DMS 273 (cell line): ENCODE results near the gene ELP4.

Experiments
- DNase-seq: peaks from one replicate; lab custom pipeline; 2025; ENCODE audit not compliant: unreplicated experiment; lab: John Stamatoyannopoulos, UW

Gene ELP4

DNA sequence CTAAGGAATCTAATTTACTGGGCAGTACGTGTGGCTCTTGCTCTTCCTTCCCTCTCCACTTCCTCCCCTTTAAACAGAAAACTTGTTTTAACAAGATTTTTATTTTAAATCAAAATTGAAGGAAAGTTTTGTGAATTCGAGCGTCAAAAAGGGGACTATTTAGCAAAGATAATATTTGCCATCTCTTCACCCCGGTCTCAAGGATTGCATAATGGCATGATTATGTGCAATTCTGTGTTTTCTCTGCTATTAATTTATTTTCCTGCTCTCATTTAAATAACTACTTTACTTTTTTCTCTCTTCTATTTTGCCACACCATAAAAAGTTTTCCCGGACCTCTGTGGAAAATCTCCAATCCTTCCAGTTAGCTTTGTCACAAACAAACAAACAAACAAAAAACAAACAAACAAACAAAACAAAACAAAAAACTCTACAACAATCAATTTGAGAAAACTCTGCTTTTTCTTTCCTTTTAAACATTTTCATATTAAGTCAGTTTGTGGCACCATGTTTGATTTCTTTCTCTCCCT, 311.7 kb downstream of the ELP4 start:
- DNase-seq, result no peak

DNA sequence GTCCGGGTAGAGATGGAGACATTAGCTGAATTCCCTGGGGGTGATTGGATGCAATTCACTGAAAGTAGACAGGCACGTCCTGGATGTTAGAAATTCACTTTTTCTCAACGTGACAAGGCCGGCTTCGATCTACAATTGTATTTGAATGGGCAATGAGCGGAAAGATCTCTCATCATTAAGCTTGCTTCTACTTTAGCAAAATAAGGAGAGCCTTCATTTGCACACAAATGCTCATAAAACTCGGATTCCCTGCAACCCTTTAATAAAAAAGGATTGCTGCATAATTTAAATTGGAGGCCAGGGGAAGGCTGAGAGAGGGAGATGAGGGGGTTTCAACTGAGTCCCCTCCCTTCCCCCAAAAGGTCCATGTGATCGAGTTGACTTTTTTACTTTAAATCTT, 312.2 kb downstream of the ELP4 start:
- DNase-seq, result no peak

DNA sequence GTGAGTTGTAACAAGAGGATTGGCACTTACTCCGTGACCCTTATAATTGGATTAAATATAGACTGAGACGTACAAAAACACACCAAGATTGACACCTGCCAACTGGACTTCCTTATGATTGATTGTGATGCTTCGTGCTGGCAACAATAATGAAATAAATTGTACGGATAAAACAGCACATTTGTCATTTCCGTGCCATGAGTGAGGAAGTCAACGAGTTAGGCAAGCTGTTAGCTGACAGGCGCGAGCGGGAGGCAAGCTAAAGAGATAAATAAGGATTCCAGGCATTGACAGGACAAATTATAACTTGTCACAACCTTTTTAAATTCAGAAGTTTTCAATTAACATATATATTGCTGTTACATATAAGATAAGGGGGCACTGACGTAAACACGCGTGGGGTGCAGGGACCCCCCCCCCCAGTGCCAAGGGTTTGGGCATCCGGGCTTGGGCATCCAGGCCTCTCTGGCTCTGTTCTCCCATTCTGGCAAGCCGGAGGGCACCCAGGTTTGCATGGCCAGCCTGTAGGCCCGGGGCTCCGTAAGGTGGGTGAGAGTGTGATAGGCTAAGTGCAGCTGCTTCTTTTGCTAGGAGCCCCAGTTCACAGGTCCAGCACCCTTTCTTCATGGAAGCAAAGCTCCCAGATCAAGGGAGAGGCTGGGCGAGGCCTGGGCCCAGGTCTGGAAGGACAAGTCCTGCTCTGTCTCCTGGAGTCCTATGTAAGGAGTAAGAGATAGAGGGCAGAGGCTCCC, 312.8 kb downstream of the ELP4 start:
- no peak for DNase-seq

DNA sequence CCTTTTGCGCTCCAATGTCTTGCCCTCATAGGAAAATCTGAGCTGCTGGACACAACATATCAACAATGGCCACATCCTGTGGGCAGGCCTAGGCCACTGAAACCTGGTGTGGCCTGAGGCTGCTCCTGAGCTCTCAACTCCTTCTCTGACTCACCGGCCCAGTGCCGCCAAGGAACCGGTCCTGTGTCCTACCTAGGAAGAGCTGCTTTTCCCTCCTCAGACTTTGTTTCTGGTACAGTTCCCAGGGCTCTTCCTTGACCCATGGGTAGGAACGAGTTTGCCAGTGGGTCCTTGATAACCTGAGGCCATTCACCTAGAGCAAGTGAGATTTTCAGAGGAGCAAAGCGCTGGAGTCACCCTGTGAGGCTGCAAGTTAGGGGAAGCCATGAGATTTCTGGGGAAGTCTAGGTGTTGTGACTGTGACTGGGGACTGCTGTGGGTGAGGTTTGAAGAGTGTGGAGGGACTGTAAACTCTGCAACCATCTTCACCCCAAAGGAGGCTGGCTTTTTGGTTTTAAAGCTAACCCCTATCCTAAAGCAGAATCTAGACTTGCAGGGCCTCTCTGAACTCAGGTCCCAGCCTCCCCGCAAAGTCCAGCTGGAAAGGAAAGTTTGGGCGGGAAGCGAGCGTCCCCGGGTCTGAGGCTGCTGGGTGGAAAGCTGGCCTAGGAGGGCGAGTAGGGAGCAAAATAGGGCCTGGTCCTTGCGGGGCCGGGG, 313.5 kb downstream of the ELP4 start:
- DNase-seq, result no peak

DNA sequence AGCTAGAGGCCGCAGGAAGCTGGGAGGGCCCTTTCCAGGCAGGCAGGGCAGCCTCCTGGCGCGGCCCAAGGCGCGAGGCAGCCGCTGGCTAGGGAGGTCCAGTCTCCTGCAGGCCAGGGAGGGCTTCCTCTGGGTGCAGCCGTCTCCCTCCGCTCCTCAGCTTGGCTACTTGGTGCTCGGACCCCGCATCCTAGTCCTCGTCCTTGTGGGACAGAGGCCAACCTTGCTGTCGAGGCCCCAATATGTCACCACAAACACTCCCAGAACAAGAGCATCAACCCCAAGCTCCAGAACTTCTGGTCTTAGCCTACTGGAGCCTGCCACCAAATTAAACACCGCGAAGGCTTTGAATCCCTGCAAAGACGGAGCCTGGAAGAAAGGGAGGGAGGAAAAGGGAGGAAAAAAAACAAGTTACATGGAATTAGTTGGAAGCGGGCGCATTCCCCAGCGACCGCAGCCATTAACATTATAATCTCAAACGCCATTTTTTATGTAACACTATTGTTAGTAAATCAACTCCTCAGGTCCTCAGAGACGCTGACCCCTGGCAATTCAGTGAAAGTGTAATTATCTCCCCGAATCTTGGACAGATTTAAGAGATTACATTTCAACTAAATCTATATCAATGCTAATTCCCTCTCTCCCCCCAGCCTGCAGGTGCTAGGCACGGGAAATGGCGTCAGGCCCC, 314.2 kb downstream of the ELP4 start:
- no peak for DNase-seq

DNA sequence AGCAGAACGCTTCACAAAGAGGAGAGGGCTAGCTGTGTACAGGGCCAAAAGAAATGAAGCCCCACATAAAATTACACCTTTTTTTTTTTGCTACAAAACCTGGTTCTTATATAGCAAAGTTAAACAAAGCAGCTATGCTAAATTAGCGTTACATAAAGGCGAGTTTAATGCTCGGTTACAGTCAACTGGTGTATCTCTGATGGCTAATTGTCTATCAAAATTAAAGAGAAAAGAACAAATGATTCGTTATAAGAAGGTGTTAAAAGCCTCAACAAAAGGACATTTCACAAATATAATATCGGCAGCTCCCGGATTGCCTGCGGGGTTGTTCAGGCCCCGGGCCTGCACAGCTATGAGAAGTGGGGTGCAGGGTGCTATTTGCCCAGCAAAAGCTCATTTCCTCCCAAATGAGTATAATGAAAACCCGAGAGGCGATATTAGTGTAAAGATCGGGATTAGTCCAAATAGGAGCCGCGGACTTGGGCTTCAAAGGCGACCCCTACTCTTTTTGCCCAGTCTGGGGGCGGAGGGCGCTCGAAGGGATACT, 314.8 kb downstream of the ELP4 start:
- DNase-seq, result no peak

DNA sequence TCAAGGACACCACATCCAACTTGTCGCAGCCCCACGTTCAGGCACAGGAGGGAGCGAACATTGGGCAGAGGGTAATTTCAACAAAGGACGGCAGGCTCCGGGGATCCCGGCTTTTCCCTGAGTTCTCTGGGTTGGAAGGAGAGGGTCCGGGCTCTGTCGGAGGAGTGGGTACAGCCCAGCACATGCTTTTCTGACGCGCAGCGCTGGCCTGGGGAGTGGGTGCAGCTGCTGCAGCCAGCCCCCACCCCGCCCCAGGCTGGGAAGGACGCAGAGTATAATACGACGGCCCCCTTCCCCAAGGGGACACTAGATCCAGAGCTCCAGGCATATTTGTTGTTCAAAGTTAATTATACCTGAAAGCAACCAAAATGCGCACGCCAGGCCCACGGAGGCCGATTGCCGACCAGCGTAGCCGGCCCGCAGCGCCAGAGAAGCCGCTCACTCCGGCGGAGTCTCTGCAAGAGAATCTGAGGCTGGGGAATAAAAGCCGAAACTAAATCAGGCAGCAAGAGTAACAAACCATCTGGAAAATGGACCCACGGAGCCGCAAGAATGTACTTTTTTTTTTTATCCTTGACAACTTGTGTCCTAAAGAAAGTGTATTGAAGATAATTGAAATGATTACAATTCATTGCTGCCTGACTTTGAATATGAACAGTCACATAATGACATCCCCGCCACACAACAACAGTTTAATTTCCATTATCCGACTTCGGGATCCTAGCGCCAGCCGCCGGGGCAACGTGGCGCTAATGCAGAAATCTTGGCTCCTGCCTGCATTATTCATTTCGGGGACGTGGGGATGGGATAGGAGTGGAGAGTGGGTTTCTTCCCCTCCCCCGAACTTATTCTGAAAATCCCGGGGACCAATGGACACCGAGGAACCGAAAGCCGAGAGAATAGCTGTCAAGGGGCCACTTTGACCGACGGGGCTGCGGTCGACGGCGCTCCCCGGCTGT, 315.6 kb downstream of the ELP4 start:
- DNase-seq, result no peak

DNA sequence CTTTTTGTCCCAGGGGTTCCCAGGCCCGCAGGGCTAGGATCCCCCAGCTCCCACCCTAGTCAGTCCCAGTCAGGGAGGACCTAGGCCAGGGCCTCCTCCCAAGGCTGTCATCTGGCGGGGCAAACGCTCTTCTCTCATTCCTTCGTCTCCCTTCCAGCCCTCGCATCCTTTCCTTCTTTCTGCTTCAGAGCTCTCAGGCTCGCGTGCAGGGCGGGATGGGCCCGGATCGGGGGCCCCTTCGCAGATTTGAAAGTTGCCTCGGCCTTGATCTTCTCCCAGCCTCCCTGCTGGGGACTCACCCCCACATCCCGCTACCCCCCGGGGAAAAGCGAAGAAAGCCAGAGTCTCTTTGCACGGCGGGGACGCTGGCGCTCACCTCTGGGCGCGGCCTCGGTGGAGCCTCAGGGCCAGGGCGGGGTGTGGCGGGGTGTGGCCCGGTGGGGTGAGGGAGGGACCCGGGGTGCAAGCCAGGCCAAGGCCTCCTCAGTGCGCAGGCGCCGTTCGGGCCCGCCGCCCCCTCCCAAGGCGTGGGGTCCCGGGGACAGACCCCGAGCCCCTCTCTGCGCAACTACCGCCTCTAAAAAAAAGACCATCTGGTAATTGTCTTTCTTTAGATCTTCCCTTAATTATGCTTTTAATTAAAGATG, 316.4 kb downstream of the ELP4 start:
- DNase-seq, result no peak

DNA sequence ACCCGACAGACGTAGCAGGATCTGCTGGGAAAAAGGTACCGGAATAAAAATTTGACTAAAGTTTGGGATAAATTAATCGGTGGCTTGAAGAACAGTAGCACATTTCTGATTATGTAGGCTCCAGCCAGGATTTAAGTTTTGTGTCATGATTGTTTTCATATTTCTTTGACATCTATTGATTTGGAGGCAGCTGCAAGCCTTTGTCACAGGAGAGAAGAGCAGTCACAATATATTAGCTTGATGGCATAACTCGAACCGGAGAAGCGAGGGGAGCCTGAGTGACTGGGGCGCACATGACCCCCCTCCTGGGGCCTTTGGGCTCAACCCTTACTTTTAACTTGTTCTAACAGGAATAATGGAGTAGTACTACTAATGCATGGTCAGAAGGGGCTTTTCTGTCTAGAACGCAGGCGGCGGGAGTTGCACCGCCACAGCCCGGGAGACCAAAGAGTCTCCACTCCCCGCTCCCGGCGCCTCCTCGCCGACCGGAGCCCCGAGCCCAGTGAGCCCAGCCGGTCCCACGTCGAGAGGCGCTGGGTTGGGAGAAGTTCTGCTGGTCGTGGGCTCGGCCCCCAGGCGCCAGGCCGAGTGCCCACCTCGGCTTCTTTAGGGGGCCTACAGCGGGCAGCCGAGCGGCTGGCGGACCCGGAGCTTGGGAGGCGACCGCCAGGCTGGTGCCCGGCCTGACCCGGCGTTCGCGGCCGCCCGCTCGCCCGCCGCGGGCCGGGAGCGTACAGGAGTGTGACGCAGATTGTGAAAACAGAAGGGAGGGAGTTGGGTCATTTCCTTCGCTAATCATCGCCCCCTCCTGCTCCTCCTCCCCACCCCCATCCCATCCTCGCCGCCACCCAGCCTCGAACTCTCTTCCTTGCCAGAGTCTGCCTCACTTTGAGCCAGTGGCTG, 317.2 kb downstream of the ELP4 start:
- no peak for DNase-seq

DNA sequence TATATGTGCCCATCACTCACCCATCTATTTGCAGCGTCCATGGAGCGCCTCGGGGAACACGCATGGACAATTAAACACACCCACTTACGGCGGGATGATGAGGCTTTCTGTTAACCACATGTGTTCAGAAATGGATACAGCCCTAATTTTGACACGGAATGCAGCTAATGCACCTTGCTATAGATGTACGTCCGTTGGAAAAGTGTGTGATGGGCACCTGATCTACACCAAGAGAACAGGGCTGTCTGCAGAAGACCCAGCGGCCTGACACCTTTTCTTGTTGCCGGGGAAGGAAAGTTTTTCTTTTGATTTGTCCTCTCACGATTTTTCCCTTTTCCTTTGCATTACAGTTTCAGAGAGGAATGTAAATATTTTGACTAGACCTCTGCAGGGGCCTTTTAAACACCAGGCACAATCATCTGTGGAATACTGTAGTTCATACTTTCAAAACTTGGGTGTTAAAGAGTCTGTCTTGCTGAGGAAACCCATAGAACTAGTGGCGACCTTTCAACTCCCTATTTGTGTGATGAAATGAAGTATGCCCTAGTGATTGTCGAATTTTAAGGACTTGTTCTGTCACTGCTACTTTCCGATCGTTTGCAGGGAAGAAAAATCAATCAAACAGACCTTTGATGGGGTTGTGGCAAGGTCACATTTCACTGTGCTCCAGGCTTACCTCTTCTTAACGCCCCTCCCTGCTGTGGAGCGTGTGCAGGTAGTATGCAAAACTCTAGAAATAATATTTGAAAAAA, 318.1 kb downstream of the ELP4 start:
- DNase-seq, result no peak

DNA sequence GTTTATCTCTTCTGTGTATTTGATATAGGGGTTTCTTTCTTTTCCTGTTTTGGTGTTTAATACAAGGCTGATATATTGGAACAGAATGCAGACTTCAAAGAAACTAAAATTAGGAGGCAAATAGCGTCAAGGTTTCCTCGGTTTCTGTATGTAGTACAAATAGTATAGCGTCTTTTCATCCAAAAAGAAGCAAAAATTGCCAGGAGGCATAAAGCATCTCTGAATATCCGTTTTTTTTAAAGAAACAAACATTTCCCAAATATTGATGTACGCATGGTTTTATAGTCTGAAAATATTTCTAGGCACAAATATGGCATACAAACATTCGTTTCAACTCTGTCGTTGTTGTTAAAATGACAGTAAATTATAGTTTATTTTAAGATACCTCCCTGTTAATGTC, 318.6 kb downstream of the ELP4 start:
- DNase-seq, result no peak

DNA sequence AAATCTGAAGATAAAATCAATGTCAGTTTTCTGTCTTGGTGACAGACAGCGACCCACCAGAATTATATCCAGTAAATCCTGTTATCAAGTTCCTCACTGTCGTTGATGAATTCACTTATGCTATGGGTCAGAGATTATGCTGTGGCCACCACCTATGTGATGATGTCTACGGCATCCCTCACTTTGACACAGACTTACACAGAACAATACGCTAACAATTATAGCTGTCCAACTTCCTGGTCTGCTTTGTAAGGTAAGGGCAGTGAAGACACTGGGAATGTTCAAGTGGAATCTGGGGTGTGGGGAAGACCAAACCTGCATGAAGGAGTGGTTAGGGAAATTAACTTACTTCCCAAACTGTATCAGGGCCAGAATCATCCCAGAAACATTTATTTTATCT, 320.8 kb downstream of the ELP4 start:
- DNase-seq, result no peak

DNA sequence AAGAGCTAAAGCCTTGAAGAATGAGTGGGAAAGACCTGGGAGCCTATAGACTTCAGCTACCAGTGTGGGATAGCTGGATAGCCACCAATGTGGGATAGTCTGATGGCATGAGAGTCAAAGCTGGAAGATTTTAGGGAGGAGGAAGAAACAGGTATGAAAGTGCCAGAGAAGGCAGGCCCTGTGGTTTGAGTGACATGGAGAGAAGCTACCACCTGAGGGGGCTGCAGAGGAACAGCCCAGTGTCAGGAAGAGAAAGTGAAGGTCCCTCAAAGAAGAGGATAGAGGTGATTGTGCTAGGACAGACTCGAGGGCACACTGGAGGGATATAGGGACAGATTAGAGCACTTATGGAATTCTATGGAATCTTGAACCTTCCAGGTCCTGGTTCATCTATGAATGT, 324.7 kb downstream of the ELP4 start:
- no peak for DNase-seq
